ENCODE results near the gene ZNF70. TPM values are rescaled to one million over a fixed set of nuclear protein-coding genes. Genes with fewer than 3 reads are reported as not detected.

The ZNF70 gene
- total RNA-seq, 1 donor from 2014 or later = 9.0 TPM

- DNase-seq (ENCODE audit: low spot score) = no peak
Observed at GRCh38 chr22:23779083-23779482, 28.2 kb upstream of the ZNF70 start.

DNA sequence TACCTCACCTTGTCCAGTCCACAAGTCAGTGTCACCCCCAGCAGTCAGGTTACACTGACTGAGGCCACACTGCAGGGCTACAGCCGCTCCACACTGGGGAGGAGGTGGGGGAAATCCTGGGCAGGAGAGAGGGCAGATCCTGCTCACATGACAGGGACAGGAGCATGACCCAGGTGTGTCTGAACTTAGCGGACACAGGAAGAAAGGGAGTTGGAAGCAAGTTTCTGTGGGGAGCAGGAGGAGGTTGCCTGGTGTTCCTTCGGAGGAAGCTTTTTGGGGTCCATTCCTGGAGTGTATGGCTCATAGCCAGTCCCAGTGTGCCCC lies 27.6 kb upstream of the ZNF70 start:
- no peak for DNase-seq (ENCODE audit: low spot score)

DNA sequence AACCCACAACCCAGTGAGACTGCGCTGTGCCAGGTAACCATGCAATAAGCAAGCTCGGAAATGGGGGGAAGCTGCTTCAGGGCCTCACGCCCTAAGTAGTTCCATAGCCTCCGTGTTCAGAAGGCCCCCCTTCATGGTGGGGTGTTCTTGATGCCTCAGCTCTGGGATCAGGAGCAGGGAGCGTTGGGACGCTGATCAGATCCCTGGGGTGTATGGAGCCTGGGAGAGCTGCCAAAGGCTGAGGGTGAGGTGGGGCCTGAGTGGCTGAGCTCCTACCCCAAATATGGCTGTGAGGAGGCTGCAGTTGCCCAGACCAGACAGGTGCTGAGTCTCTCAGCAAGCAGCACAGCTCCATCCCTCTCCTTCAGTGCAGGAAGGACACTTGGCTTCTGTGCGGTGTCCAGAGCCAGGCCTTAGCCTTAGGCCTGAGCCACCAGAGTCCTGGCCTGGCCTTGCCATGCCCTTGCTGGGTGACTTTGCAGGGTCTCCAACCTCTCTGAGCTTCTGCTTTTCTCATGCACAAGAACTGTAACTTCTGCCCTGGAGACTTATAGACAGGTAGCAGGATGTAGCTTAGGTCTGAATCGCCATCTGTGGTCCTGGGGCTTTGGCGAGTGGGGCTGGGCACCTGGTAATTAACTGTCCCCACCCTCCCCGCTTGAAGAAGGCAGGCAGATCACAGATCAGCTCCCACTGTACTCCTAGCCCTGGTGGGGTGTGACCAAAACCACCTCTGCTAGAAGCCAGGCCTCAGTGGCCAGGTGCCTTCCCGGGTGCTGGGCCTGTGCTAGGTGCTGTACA lies 27.1 kb upstream of the ZNF70 start:
- no peak for DNase-seq (ENCODE audit: low spot score)

- no peak for DNase-seq (ENCODE audit: low spot score)
Observed at GRCh38 chr22:23775779-23776375, 25.0 kb upstream of the ZNF70 start.

DNA sequence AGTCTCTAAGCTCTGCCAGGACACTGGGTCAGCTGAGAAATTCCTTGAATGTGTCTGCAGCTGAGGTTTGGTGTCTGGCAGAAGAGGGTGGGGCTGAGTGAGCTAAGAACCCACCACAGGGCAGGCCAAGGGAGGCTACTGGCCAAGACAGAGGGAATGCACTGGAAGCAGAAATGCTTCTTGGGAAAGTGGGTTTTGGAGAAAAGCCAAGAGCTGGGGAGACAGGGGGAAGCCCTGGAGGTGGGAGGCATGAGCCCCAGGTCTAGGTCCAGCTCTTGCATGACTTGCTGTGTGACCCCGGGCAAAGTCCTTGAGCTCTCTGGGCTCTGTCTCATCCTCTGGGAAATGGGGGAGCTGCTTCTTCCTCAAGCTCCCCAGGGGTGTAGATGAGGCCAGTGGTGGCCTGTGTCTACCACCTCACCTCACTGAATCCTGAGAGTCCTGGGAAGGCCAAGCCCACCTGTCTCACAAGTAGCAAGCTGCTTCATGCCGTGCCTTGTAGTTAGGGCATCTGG lies 24.1 kb upstream of the ZNF70 start:
- no peak for DNase-seq (ENCODE audit: low spot score)

- DNase-seq (ENCODE audit: low spot score) = no peak
Observed at GRCh38 chr22:23774114-23774921, 23.4 kb upstream of the ZNF70 start.

- no peak for DNase-seq (ENCODE audit: low spot score)
Observed at GRCh38 chr22:23773483-23774113, 22.7 kb upstream of the ZNF70 start.

GRCh38 chr22:23772649-23773473 lies 21.9 kb upstream of the ZNF70 start, which contains the start of gene MMP11:
MMP11 (plus strand) TSS chr22:23772849; CDS start chr22:23772871, 22 bp downstream.
- DNase-seq (ENCODE audit: low spot score) = no peak

GRCh38 chr22:23772315-23772648 lies 21.4 kb upstream of the ZNF70 start:
- DNase-seq (ENCODE audit: low spot score) = no peak

DNA sequence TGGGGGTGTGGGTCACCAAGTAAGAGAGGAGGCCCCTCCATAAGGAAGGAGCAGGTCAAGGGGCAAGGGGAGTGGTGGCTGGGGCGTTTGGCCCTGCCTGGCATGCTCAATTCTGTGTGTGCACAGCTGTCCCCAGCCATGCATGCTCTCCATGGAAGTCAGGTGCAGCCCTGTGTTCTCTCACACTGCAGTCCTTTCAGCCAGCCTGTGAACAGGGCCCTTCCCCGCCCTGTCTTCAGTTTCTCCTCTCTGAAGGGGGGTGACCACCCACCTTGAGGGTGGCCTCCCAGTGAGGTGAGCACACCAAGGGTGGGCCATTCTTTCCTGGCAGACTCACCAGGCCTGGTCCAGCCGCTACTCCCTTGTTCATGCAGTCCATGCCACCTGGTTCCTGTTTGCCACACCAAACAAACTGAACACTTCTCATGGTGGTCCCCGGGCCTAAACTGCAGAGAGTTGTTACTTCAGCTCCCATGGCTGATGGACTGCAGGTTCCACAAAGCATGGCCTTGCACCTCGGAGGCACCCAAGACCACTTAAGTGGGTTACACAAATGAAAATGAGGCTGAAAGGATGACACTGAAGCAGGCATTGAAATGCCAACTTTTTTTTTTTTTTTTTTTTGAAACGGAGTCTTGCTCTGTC lies 18.5 kb upstream of the ZNF70 start:
- DNase-seq (ENCODE audit: low spot score) = no peak

- peak; percentile 91 for DNase-seq (ENCODE audit: low spot score)
Observed at GRCh38 chr22:23767673-23768548, 17.0 kb upstream of the ZNF70 start, which contains the start of gene CHCHD10. CHCHD10 (minus strand) TSS chr22:23767972; CDS start chr22:23767874, 98 bp downstream.

DNA sequence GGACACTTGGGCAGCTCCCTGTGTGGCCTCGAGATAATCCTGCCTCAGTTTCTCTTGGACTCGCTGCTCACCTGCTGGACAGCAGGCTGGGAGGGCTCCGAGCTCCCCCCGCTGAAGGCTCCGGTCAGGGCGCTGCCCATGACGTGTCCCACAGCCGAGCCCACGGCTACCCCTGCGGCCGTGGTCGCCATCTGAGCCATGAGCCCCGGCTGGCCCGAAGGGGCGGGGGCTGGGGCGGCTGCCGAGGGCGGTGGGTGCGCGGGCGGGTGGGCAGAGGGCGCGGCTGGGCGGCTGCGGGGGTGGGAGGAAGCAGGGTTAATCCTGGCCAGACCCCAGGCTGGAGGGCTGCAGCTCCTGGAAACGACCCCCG lies 16.4 kb upstream of the ZNF70 start:
- DNase-seq (ENCODE audit: low spot score) = no peak

GRCh38 chr22:23764899-23765881 lies 14.3 kb upstream of the ZNF70 start:
- no peak for DNase-seq (ENCODE audit: low spot score)

DNA sequence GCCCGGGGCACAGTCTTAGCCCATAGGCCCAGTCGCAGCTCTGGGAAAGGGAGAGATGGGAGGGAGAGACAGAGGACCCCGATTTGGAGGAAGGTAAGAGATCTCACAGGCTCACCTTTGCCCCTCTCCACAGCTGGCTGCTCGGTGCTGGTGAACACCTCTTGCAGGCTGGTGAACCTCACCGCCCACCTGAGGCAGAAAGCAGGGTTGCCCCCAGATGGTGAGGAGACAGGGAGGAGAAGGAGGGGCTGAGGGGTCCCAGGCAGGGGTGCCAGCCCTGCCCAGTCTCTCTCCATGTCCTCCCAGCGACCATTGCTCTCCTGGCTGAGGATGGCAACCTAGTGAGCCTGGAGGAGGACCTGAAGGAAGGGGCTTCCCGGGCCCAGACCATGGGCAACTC lies 13.0 kb upstream of the ZNF70 start:
- no peak for DNase-seq (ENCODE audit: low spot score)

- DNase-seq (ENCODE audit: low spot score) = no peak
Observed at GRCh38 chr22:23763579-23763945, 12.7 kb upstream of the ZNF70 start.

DNA sequence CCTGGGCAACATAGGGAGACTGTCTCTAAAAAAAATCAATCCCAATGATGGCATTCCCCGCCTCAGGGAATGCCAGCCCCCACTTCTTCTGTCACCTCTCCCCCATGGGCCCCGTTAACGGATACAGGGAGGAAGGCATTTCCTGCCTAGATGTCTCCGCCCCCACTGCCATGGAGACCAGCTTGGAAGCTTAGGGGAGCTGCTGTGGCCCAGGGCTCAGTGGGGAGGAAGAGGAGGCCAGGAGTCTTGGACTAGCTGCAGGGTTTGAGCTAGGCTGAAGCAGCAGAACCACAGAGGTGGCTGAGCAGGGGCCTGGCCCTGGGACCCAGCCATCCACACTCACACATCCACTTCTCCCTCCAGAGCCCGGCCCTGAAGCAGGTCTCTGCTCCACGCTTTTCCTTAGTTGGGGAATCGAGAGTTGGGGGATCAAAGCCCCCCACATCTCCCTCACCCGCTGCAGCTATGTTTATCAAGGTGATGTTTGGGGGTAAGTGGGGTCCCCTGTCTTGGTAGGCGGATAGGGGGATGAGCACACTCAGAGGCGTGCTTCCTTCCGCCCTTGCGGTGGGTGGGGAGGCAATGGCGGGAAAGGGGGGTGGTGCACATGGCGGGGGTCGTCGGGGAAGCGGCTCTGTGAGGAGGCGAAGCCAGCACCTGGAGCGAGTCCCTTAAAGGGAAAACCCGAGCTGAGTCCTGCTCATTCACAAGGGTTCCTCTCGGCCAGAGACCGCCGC lies 12.1 kb upstream of the ZNF70 start, which contains the start of gene C22orf15:
C22orf15 (plus strand) TSS at position 149 of the 737 bp plus-strand sequence; CDS start at position 466, 317 bp downstream.
- DNase-seq (ENCODE audit: low spot score) = no peak

- DNase-seq (ENCODE audit: low spot score) = no peak
Observed at GRCh38 chr22:23760056-23760455, 9.1 kb upstream of the ZNF70 start.

DNA sequence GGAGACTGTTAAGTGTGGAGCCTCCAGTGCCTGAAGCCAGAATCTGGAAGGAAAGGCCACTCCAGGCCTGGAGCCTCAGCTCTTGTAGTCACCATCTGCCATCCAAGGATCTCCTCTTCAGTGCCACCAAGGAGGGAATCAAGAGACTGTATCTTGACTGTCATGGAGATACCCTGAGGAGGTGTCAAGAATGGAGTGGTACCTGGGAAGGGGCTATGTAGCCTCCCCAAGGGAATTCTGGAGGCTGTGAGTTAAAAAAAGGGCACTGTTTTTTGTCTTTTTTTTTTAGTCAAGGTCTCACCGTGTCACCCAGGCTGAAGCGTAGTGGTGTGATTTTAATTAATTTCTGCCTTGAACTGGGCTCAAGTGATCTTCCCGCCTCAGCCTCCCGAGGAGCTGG lies 8.7 kb upstream of the ZNF70 start:
- DNase-seq (ENCODE audit: low spot score) = no peak
